Measurements from ENCODE around the gene CAPN11.
"Not testable (repeated sequence)": the region's sequence is repeated elsewhere in the genome, so short reads cannot be mapped to it uniquely, and the experiment has no call there.

The CAPN11 gene

DNA sequence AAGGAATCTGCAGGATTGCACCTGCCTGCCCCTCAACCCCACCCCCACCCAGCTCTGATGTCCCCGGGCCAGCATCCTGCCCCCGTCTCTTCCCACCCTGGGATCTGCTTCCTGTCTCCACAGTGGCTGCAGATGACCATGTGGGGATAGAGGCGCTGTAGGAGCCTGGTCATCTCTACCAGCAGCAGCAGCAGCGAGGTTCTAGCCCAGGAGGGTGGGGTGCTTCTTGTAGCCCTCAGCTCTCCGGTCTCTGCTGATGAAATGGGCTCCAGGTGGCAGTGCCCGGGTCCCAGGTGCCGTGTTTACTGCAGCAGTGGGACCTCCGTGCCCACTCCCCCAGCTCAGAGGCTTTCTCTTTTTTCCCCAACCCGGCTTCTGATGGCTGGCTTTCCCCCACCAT, 25.2 kb downstream of the CAPN11 start:
- DNase-seq = no peak

DNA sequence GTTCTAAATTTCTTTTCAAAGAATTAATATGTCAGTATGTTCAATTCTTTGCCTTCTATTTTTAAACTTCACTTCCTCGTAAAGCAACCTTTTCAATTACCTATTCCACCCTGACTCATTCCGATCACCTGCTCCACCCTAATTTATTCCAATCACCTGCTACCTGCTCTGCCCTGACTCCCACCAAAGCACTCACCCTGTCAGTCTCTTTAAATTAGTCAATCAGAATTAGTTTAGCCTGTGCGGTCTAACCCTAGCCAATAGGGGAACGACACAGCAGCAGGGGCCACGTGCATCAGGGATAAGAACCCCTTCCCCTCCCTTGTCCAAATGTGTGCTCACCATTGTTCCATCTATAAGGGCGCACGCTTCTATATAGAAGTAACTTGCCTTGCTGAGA, 26.7 kb downstream of the CAPN11 start:
- not testable (repeated sequence) for DNase-seq

DNA sequence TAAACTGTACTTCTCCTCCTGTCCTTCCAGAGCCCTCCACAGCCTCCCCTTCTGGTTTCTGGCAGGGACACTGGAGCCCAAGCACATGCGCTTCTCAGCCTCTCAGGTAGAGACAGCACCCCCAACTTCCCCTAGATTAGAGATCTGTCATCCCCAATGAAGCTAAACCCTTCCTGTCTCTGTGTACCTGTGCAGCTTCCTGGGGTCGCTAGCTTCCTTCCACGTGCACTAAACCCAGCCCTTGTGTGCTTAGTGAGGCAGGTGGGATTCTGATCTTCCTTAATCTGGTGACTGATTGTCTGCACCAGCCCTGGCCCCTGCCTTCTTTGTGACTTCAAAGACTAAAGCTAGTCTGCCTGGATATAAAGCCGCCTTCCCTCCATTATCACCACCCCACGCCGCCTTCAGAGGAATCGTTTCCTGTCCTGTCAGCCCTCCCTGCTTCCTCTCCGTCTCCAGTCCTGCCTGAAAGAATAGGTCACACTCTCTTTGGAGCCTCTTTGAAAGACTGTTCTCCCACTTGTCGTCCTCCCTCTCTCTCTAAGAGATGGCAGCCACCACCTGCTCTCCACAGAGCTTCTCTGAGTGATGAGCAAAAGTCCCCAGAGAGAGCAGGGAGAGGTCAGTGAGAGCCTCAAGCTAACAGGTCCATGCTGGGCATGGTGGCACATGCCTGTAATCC, 27.5 kb downstream of the CAPN11 start:
- DNase-seq = no peak

DNA sequence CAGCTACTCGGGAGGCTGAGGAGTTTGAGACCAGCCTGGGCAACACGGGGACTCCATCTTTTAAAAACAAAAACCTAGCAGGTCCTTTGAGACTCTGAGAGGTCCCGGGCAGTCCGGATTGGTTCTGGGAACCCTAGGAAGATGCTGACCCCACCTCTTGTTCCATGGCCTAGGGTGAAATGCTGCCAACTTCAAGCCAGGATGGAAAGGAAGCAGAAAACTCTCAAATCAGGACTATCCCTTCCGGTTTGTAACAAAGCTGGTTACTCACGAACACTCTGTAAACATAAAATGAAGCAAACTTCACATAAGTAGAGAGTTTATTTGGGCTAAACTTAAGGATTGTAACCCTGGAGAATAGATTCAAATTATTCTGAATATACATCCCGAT, 28.0 kb downstream of the CAPN11 start:
- DNase-seq = no peak

DNA sequence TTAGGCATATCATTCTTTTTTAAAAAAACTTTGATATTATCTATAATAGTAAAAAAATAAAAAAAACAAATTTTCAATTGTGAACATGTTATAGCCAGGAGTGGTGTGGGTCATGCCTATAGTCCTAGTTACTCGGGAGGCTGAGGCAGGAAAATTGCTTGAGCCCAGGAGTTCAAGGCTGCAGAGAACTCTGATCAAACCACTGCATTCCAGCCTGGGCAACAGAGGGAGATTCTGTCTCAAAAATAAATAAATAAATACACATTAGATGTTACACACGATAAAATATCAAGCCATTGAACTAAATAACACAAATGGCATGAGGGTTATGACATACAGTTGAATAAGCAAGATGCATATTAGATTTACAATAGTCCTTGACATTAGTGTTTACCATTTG, 30.2 kb downstream of the CAPN11 start:
- DNase-seq = no peak

DNA sequence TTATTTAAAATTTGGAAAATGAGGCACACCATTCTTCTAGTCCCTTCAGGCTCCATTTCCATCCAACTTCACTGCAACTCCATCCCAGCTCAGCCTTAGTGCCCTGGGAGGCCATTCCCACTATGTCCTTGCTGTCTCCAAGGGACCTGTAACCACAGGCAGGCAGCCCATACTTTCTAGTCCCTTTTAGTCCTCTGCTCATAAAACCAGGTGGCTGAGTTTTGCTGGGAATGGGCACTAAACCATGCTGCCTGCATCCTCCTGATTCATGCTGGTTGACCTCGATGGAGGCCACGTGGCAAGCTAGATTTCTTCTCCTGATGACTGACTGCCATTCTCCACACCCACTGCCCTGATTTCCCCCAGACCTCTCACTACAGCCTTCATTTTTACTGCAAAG, 30.6 kb downstream of the CAPN11 start:
- no peak for DNase-seq

DNA sequence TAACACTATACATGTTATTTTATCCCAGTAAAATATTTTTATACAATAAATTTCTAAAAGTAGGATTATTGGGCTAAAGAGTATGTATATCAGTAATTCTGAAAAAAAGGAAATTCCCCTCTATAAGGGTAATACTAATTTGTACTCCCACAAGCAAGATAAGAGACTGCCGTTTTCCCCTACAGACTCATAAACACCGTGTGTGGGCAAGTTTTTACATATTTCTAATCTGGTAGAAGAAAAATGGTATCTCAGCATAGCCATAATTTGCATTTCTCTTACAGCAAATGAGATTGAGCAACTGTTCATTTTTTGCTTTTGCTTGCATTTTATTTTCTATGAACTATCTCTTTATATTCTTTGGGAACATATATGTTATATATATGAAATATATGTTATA, 32.1 kb downstream of the CAPN11 start:
- DNase-seq = no peak

DNA sequence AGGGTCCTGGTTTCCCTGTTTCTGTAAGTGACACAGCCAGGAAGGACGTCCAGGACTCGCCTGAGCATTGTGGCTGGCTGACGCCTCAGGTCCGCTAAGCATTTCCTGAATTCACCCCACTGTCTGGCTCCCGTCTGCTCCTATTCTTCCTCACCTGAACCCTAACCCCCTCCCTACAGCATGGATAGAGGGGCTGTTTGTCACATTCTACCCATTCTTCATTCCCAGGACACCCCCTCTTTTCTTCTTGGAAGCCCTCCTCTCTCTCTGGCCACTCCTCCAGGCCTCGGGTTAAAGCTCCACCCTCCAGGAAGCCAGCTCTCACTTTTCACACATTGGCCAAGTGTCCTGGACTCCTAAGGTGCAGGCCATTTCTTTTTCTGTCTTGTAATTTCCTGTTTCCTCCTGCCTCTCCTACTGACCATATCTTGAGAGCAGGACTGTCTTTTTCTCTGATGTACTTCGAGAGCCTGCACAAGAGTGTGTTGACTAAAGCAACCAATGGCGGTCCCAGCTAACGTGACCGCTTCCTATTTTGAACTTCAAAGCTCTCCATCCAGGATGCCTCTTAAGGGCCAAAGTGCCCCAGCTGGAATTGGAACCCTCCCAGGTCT, 33.9 kb downstream of the CAPN11 start:
- DNase-seq = no peak

DNA sequence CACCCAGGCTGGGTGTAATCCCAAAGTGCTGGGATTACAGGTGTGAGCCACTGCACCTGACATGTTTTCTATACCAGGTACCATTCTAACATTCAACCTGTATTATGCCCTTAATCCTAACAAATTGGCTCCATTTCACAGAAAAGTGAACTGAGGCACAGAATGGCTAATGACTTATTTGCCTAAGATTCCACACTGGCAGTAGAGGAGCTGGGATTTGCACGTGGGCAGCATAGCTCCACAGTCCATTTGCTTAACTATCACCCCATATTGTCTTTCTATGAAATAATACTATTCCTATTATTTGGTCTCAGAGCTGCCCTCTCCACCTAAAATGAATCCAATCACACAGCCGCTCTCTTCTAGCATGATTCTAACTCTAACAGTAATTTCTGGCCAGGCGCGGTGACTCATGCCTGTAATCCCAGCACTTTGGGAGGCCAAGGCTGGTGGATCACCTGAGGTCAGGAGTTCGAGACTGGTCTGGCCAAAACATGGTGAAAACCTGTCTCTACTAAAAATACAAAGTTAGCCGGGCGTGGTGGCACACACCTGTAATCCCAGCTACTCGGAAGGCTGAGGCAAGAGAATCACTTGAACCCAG, 34.8 kb downstream of the CAPN11 start:
- no peak for DNase-seq

DNA sequence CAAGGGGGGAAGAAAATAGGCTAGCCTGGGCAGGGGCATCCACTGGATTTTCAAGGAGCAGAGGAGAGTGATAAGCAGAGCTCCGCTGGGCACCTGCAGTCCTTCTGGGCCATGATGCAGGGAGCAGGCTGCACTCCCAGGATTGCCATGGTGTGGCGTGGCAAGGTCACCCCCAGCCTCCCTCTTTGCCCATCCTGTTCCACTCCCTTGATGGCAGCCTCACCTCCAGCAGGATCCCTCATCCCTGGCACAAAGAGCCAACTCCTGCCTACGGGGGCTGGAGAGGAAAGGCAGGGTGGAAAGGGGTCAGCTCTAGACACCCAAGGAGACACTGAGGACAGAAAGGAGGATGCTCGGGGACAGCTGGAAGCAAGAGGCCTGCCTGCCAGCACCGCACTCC, 35.7 kb downstream of the CAPN11 start:
- no peak for DNase-seq

DNA sequence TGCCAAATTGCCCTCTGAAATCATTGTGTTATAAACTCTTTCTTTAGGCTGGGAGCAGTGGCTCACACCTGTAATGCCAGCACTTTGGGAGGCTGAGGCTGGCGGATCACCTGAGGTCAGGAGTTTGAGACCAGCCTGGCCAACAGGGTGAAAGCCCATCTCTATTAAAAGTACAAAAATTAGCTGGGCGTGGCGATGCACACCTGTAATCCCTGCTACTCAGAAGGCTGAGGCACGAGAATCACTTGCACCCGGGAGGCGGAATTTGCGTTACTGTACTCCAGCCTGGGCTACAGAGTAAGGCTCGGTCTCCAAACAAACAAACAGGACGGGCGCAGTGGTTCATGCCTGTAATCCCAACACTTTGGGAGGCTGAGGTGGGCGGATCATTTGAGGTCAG, 37.7 kb downstream of the CAPN11 start:
- not testable (repeated sequence) for DNase-seq

DNA sequence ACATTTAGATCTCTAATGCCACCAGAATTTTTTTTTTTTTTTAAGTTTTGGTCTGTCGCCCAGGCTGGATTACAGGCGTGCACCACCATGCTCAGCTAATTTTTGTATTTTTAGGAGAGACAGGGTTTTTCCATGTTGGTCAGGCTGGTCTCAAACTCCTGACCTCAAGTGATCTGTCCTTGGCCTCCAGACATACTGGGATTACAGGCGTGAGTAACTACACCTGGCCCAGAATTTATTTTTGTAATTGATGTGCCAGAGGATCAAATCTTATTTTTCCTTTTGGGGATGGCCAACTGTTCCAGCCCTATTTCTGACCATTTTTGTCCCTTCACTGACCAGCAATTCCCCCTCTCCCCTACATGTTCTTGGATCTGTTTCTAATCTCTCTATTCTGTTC, 40.1 kb downstream of the CAPN11 start:
- no peak for DNase-seq

DNA sequence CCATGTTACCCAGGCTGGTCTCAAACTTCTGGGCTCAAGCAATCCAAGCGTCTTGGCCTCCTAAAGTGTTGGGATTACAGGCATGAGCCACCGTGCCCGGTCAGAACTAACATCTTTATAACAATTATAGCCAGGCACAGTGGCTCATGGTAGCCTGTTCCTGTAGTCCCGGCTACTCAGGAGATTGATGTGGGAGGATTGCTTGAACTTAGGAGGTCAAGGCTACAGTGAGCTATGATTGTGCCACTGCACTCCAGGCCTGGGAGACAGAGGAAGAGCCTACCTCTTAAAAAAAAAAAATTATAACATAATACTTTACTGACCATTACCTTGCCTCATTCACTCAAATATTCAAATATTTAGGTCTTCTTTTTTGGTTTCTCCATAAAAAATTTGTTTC, 41.3 kb downstream of the CAPN11 start:
- no peak for DNase-seq

DNA sequence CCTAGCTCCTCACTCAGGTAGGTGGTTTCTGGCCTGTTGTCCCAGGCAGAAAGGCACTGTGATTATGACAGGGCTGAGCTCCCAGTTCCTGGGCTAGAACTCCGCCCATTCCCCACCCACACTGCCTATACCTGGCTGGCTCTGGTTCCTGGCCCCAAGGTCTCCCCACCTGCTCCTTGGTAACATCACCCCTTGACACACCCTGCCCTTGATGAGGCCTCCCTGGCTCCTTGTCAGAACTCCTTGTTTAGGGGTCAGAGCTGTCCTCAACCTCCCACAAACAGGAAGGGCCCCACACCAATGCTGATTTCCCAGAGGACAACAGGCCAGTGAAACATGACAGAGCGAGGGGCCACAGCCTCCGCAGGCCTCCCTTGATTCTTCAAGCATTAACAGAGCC, 42.6 kb downstream of the CAPN11 start:
- DNase-seq = no peak

DNA sequence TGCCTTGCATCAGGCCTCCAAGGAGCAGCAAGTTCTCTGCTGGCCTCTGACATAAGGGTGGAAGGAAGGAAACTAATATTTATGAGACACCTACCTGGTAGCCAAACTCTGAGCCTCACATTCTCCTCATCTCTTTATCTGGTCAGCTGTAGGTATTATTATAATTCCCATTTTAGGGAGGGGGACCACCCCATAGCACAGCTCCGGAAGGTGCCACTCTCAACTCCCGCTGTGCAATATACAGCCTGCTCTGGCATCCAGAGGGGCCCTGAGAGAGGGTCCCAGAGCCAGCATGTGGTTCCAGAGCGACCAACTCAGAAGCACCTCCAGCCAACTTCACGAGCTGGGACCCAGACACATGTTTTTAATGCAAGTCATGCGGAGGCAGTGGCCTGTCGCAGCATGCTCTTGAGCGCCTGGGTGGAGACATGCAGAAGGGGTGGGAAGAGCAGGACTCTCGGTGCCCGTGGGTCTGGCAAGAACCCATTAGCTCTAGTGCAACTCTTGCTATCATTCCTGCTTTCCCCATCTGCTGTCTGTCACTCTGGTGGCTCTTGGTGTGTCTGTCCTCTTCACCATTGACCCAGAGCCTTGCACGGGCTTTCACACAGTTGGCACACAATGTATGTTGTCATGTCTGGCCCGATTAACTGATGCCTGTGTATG, 43.2 kb downstream of the CAPN11 start:
- DNase-seq = no peak

DNA sequence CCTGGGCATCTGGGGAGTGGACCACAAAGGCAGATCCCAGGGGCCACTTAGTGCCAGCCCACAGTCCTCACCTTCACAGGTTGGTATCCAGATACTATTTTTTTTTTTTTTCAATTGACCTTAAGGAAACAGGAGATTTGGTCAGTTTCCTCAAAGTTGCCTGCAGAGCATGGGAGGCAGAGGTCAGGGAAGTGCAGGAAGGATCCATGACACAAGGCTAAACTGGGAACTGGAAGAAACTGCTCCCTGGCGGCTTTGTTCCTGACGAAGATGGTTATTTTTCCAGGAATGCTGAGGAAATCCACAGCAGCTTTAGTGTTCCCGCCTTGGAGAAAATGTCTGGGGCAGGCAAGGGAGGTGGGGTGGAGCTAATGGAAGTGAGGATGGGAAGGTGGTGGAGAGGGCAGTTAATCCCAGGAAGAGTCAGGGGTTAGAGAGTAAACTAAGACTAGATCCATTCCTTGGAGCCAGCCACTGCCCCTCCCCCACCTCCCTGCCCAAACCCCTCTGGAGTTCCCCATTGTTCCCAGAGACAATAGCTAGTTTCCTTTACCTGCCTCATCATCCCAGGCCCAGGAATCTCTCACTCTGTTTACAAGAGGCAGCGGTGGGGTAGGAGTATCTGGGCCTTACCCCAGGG, 43.8 kb downstream of the CAPN11 start:
- no peak for DNase-seq

DNA sequence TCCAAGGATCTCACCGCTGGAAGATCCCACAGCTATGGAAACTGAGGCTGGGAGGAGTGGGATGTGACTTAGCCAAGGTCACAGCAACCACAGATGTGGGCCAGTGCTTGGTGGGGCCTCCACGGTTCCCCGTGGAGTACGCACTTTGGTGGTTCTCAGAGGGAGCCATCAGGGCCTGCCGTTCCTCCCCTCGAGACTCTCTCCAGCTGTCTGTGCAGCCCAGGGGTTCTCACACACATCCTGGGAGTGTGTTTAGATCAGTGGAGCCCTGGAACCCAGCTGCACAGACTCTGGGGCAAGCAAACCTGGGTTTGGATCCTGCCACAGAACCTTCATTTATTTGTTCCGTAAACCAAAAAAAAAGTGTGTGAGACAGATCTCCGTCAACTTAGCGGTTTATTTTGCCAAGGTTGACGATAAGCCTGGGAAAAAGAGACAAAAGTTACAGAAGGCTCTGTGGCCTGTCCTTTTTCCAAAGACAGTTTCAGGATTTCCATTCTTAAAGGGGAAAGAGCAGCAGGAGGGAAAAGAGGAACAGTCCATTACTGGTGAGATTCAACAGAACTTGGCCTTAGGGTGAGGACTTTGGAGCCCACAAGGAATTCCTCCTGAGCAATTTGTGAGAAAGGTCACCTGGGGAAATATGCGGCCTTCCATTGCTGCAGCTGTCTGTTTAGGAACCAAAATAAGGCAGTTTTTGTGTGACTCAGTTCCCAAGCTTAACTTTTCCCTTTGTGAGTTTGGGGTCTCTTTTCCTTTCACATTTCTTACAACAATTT, 44.5 kb downstream of the CAPN11 start:
- DNase-seq = no peak

DNA sequence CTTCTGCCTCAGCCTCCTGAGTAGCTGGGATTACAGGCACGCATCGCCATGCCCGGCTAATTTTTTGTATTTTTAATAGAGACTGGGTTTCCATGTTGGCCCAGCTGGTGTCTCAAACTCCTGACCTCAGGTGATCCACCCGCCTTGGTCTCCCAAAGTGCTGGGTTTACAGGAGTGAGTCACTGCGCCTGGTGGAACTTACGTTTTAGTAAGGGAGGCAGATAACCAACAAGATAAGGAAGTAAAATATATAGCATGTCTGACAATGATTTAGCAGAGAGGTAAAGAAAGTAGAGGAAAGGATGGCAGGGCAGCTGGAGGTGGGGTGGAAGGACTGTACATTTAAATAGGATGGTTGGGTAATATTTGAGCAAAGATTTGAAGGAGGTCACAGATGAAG, 45.3 kb downstream of the CAPN11 start:
- no peak for DNase-seq

DNA sequence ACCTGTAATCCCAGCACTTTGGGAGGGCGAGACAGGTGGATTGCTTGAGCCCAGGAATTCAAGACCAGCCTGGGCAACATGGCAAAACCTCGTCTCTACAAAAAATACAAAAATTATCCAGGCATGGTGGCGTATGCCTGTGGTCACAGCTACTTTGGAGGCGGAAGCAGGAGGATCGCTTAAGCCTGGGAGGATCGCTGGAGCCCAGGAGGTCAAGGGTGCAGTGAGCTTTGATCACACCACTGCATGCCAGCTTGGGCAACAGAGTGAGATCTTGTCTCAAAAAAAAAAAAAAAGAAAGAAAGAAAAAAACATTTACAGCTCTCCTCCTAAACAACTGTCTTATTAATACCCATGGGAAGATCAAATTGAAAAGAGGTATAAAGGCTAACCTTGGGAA, 49.3 kb downstream of the CAPN11 start:
- no peak for DNase-seq

DNA sequence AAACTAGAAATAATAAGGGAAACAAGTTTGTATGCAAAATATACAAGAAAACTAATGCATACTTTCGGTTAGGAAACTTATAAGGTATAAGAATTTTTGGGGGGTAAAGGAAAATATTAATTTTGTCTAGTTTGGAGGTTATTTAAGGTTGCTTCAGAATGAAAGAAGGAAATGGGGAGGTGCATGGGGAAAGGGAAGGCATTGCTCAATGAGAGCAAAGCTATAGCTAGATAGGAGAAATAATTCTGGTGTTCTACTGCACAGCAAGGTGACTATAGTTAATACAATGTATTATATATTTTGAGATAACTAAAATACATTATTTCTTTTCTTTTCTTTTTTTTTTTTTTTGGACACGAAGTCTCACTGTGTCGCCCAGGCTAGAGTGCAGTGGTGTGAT, 52.7 kb downstream of the CAPN11 start:
- DNase-seq = no peak

DNA sequence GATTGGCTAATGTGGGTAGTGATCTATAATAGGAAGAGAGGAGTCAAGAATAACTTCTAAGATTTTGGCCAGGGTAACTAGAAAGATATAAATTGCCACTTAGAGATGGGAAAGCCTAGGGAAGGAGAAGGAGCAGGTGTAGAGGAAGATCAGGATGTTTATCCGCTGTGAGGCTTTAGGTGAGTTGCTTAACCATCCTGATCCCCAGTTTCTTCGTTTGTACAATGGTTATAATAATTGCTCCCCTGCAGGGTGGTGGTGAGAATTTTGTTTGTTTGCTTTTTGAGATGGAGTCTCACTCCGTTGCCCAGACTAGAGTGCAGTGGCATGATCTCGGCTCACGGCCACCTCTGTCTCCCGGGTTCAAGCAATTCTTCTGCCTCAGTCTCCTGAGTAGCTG, 55.7 kb downstream of the CAPN11 start:
- no peak for DNase-seq

DNA sequence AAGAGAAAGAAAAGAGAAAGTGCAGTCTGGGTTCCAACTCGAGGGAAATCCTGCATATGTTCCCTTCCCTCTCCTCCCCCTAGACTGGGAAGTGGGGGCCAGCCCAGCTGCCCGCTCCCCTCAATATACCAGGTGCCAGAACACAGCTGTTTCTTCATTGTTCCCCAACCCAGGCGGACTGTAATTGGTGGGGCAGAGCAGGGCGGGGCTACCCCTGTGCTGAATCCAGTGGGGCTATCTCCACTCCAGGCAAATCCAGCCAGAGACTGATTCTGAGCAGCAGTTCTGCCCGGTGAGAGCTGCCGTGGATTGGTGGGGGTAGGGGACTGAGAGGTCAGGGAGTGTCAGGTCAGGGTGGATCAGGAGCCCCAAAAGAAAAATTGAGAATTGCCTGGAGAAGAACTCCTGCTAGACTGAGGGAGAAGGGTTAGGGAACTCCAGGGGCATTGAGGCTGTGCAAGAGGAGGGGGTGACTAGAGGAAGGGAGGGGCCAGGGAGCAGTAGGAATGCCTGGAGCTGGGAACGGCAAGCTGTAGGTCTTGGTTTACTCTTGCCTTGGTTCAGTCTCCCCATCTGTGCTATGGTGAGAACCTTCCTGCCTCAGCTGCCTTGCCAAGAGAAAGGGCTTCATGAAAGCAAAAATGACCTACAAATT, 58.2 kb downstream of the CAPN11 start, which contains the start of gene MYMX:
Gene MYMX, plus strand, starts transcription at position 250 of the 655 bp plus-strand sequence. CDS start 546 bp downstream, outside the sequence.
- DNase-seq = no peak

Measured in activated CD4-positive, alpha-beta T cell treated with anti-CD3 and anti-CD28 coated beads, Interleukin-2, amount 50 U/mL, for 4 hours (primary cell).